ENCODE results near the gene LRGUK.

The LRGUK gene

DNA sequence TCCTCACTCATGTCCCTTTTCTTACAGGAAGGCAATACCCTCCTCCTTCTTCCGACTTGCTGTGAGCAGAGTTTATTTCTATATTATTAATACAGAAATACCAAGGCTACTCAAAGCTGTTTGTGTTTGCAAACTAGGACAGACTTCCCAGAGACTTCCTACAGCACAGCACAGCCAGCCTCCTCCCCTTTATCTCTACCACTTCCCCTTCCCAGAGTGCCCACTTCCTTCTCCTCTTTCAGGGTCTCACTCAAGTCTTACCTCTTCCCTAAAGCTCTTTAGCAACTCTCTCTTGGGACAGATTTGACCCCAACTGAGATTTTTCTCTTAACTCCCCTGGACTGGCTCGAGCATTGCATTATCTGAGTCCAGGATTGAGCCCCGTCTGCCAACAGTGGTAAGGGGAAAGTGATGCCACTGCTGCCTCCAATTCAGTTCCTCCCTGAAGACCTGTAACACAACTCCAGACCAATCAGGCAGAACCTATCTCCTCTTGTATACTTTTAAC is 5.5 kb upstream of the LRGUK start:
- peak in 2 of 42 donors; percentile 2 to 4 for DNase-seq
- intact Hi-C loops (cut with DNase I): no loop called here

DNA sequence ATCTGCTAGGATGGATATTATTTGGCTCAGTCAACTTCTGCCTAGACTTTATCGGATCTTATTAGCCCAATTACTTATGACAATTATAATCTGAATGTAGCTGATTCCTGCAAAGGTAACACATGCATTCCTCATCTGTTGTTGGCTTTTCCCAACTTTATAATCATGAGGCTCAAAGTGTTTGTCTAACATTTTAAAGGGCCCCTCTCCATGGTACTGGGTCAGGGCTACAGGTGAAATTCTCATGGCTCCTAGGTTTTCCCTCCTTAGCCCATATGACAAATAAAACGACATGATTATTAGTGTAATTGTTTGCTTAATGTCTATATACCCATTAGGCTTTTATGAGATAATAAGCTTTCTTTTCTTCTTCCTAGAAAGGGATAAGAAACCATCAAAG is 4.2 kb upstream of the LRGUK start:
- intact Hi-C loops (cut with DNase I): no loop called here
- no peak for DNase-seq

DNA sequence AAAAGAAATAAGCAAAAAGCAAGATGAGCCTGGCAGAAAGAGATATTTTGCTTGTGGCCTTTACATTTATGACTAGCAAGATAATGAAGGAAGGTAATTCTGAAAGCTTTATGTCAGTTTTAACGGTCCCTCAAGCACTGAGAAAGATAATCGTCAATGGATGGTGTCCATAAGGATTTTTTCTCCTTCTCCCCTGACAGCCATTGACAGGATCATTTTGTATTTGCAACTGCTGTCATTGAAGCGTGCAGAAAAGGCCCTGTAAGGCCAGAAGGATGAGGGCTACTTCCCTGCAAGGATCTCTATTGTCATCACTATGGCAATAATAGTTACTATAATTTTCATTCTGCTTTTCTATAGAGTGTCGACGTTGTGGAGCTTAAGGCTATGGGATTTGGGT is 994 bp upstream of the LRGUK start:
- intact Hi-C loops (cut with DNase I): no loop called here
- no peak for DNase-seq

- intact Hi-C loops (cut with DNase I): no loop called here
- DNase-seq: no peak
These were observed 559 bp upstream of the LRGUK start for GRCh38 chr7:134126596-134126965.

- intact Hi-C loops (cut with DNase I): no loop called here
- DNase-seq: no peak
These were observed 1.7 kb downstream of the LRGUK start for GRCh38 chr7:134128829-134129228.

GRCh38 chr7:134129856-134130523 is 2.9 kb downstream of the LRGUK start:
- intact Hi-C loops (cut with DNase I): no loop called here

GRCh38 chr7:134134004-134134403 is 6.9 kb downstream of the LRGUK start:
- no peak for DNase-seq
- intact Hi-C loops (cut with DNase I): no loop called here

More at GRCh38 chr7:134129856-134130523, 2.9 kb downstream of the LRGUK start:
- no peak for DNase-seq

DNA sequence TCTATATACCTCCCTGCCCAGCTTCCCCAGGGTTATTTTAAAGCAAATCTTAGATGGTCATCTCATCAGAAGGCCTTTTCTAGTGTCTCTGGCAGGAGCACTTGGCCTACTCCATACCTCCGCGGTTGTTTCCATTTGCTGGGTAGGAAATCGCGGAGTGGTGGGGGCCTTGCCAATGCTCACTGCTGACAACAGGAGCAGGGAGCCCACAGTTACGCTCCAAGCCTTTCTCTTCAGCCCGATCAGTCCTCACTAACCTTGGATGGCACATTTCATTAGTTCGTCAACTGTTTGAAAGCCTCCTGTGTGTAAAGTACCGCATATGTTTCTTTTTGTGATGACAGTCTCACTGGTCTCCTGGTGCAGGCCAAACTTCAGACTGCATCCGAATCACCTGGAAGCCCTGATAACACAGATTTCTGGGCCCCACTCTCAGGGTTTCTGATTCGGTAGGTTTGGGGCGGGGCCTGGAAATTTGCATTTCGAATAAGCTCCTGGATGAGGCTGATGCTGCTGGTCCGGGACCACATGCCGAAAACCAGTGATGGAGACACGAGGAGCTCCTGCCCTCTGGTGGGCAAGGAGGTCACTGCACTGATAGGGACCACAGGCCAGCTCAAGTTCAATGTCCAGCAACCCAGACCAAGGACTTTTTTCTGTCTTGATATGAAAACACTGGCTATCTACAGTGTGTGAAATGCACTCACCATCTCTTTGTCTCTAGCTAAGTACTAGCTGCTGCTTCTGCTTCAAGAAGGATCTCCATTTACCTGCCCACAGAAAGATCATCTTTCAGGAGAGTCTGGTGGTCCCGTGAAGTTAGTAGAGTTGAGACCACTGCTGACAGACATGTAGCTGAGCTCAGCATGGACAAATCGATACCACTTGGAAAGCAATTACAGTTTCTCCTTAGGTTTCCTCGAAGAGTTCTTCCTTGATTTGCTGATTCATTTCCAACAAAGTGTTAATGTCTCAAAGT is 14.0 kb downstream of the LRGUK start:
- intact Hi-C loops (cut with DNase I): loop anchor here (10.0 kb wide), 1 partner anchor 154 kb away; no protein-coding TSS in a partner anchor
- DNase-seq: peak; percentile 22 to 93 (median 79)

DNA sequence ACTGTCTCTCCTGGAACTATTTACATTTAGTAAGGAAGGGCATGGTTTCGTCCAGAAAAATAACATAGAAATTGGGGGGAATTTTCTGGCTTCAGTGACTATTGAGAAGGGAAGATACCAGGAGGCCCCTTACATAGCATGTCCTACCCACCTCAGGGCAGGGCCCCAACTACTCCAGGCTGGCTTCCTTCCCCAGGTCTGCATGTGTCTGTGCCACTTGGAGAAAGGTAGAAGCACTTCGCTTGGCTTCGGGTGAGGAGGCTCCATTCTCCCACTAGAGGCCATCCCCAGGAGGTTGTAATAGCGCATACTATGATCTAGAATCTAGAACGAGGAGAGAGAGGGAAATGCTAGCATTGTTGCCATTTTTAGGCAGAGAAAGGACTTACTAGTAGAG is 14.7 kb downstream of the LRGUK start:
- intact Hi-C loops (cut with DNase I): loop anchor here (10.0 kb wide), 1 partner anchor 153 kb away; no protein-coding TSS in a partner anchor
- no peak for DNase-seq

- intact Hi-C loops (cut with DNase I): no loop called here
These were observed 26.5 kb downstream of the LRGUK start for GRCh38 chr7:134153493-134154136.

GRCh38 chr7:134154581-134155130 is 27.5 kb downstream of the LRGUK start:
- intact Hi-C loops (cut with DNase I): no loop called here
- no peak for DNase-seq

More at GRCh38 chr7:134153493-134154136, 26.5 kb downstream of the LRGUK start:
- DNase-seq: no peak

- DNase-seq: no peak
- intact Hi-C loops (cut with DNase I): no loop called here
These were observed 28.1 kb downstream of the LRGUK start for GRCh38 chr7:134155206-134155605.

DNA sequence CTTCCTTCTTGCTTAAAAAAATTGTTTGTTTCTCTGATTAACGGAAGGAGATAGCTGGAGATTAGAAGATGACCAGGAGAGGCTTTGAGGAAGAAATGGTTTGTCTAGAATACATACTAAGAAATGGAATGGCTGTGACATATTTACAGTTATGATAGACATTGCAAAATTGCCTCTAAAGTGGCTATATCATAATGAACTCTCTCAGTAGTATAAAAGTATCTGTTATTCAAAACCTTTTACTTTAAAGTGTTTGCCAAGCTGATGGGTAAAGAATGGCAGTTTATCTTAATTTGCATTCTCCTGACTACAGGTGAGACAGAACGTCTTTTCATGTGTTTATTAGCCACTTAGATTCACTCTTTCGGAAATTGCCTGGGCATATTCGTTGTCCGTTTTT is 28.7 kb downstream of the LRGUK start:
- DNase-seq: no peak
- intact Hi-C loops (cut with DNase I): no loop called here

- peak in 26 of 42 donors; percentile 11 to 76 (median 34) for DNase-seq
- intact Hi-C loops (cut with DNase I): no loop called here
These were observed 38.1 kb downstream of the LRGUK start for GRCh38 chr7:134165252-134165651.

DNA sequence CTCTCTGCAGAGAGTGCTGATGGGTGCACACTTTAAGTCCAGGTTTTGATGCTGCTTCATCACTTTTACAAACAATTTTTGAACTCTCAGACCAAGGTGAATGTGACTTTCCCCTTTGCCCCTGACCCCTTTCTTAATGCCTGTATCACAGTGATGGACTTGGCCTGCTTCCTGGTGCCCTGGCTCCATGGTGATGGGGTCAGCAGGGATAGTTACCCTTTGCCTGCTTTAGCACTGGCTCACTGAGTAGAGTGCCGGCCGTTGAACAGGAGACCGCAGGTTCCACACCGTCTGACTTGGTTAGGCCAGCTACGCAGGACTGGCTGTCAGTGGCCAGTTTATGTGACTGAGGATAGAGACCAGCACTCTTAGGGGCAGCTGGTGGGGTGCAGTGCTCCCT is 40.1 kb downstream of the LRGUK start:
- intact Hi-C loops (cut with DNase I): no loop called here
- DNase-seq: no peak

DNA sequence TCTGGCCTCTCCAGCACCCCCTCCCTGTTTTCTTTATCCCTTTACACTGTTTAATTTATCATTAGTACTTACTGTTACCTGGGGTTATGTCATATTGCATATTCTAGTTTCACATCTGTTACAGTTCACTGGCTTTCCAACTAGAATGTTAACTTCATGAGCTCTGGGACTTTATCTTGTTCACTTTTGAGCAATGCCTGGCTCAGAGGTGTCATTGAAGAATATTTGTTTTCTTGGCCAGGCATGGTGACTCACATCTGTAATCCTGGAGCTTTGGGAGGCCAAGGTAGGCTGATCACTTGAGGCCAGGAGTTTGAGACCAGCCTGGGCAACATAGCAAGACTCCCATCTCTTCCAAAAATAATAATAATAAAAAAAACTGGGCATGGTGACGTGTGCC is 40.7 kb downstream of the LRGUK start:
- intact Hi-C loops (cut with DNase I): no loop called here
- DNase-seq: no peak

- no peak for DNase-seq
These were observed 47.7 kb downstream of the LRGUK start for GRCh38 chr7:134174795-134175261.

DNA sequence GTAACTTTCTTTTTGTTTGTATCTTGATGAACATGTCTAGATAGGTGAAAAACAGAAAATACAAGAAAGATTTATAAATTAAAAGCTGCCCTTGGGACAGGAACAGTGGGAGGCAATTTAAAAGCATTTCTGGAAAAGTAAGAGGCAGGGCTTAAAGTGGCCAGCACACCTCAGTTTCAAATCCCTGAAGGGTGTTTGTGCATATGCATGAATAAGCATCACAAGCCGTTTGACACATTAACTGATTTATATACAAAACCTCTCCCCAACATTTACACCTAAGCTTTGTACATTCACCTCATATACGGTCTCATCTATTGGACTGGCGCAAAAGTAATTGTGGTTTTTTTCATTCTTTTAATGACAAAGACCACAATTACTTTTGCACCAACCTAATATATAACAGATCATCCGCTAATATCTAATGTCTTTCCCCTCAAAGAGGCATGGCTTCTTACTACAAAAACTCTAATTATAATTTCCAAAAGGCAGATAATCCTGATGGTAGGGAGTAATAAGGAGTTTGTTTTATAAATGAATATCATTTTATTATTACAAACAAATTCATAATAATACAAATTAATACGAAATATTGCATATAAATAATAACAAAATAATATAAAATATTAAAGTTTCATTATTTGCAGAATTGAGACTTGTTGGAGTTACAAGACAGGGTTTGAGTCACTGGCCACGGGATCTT is 48.3 kb downstream of the LRGUK start:
- no peak for DNase-seq
- intact Hi-C loops (cut with DNase I): no loop called here

More at GRCh38 chr7:134174795-134175261, 47.7 kb downstream of the LRGUK start:
- intact Hi-C loops (cut with DNase I): no loop called here

GRCh38 chr7:134176037-134176350 is 48.9 kb downstream of the LRGUK start:
- intact Hi-C loops (cut with DNase I): no loop called here
- DNase-seq: no peak
